Parathyroid adenoma (tissue), 2 donors: Measurements from ENCODE around the gene SMAD3.

Experiments
- H2AFZ ChIP-seq: fragments of 300-600 bp; sonication (generic); one replicate; pipeline ENCODE4 v1.7.0; 2017; ENCODE audit warnings: antibody characterized with exemption, mild to moderate bottlenecking
- H3K27ac ChIP-seq: fragments of 300-600 bp; sonication (generic); one replicate; pipeline ENCODE4 v1.7.0; 2017
- H3K27me3 ChIP-seq: fragments of 300-600 bp; sonication (generic); one replicate; pipeline ENCODE4 v1.7.0; 2017; ENCODE audit warnings: low read length; ENCODE audit not compliant: control insufficient read depth, insufficient read depth
- H3K36me3 ChIP-seq: fragments of 300-600 bp; sonication (generic); one replicate; pipeline ENCODE4 v1.7.0; 2017; ENCODE audit warnings: low read length; ENCODE audit not compliant: control insufficient read depth, insufficient read depth
- H3K4me1 ChIP-seq: fragments of 300-600 bp; sonication (generic); one replicate; pipeline ENCODE4 v1.7.0; 2017; ENCODE audit warnings: control low read depth
- H3K4me2 ChIP-seq: fragments of 300-600 bp; sonication (generic); one replicate; pipeline ENCODE4 v1.7.0; 2017; ENCODE audit warnings: low read length
- H3K4me3 ChIP-seq: fragments of 300-600 bp; sonication (generic); one replicate; pipeline ENCODE4 v1.7.0; 2017; ENCODE audit warnings: low read depth, low read length
- H3K79me2 ChIP-seq: fragments of 300-600 bp; sonication (generic); one replicate; pipeline ENCODE4 v1.7.0; 2017; ENCODE audit warnings: control low read depth
- H3K9ac ChIP-seq: fragments of 300-600 bp; sonication (generic); one replicate; pipeline ENCODE4 v1.7.0; 2017; ENCODE audit warnings: mild to moderate bottlenecking
- H3K9me3 ChIP-seq: fragments of 300-600 bp; sonication (generic); one replicate; pipeline ENCODE4 v1.7.0; 2017; ENCODE audit warnings: low read length; ENCODE audit not compliant: control insufficient read depth
- TF ChIP-seq, protein P1 (sequence below): fragments of 300-600 bp; sonication (generic); IDR thresholded peaks from one replicate; pipeline ENCODE4 v1.7.0; 2017; ENCODE audit warnings: antibody characterized with exemption, mild to moderate bottlenecking
- donor health status: primary hyperparathyroidism.

SMAD3 gene

DNA sequence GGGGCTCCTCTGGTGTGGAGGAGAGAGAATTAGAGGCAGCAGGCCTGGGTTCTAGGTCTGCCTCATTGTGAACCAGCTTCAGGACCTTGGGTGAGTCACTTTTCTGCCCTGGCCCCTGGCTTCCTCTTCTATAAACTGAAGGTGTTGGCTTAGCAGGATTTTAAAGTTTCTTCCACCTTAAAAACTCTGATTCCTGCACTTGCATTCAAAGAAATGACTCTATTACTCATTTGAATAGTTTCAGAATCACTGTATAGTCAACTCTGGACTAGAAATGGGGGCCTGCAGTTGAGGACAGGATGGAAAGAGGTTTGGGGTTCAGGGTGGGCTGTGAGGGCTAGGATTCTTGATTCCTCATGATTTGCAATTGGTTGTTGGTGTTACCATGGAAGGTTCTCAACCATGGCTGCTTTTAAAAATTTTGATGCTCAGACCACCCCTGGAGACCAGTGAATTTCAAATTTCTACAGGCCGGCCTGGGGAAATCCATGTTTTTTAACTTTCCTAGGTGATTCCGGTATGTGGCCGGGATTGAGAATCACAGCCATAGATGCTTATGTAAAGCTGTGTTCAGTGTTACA lies 19.9 kb downstream of the SMAD3 start:
- TF ChIP-seq, protein P1, sequence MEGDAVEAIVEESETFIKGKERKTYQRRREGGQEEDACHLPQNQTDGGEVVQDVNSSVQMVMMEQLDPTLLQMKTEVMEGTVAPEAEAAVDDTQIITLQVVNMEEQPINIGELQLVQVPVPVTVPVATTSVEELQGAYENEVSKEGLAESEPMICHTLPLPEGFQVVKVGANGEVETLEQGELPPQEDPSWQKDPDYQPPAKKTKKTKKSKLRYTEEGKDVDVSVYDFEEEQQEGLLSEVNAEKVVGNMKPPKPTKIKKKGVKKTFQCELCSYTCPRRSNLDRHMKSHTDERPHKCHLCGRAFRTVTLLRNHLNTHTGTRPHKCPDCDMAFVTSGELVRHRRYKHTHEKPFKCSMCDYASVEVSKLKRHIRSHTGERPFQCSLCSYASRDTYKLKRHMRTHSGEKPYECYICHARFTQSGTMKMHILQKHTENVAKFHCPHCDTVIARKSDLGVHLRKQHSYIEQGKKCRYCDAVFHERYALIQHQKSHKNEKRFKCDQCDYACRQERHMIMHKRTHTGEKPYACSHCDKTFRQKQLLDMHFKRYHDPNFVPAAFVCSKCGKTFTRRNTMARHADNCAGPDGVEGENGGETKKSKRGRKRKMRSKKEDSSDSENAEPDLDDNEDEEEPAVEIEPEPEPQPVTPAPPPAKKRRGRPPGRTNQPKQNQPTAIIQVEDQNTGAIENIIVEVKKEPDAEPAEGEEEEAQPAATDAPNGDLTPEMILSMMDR = no peak
- no peaks in the 10 kb centered on the region for H3K9me3 ChIP-seq
- H3K27ac ChIP-seq = no peak overlapping the region
- no peak overlapping the region for H3K4me3 ChIP-seq
- H3K36me3 ChIP-seq = no peaks in the 10 kb centered on the region
- H3K4me2 ChIP-seq = no peak overlapping the region
- no peaks in the 10 kb centered on the region for H3K27me3 ChIP-seq
- H3K4me1 ChIP-seq = peaks cover 21% of the 10 kb centered on the region
- H3K9ac ChIP-seq = no peak overlapping the region
- no peak overlapping the region for H2AFZ ChIP-seq
- peaks cover 28% of the 10 kb centered on the region for H3K79me2 ChIP-seq

DNA sequence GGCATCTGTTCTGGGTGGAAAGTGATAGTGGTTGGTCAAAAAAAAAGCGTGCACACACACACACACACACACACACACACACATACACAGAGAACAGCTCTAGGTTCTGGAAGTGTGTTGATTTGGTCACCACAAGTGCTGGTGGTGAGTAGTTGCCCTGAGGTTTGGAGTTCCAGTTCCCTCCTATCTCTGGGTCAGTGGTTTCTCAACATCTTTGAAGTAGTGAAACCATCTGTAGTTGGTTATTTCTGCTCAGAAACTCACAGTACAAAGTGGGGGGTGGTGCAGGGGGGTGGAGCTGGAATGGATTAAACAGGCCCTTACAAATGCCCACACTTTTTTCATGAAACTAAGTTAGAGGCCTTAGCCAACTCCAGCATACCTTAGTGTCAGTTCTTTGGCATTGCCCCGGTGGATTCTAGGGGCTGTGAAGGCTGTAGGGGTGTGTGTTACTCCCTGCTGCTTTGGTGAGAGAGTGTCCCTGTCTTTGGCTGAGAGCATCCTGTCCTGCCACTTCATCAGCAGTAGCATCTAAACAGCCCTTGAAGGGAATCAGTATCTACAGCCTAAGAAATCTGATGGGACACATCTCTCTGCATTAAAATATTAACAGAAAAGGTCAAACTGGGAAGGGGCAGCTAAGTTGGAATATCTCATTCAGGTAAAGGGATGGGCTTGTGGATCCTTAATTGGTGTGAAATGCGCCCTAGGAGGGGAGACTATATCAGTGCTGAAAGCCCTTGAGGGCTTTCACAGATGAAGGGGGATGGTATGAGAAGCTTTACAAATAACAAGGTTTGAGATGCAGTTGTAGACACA lies 20.6 kb downstream of the SMAD3 start:
- H3K79me2 ChIP-seq = peaks cover 34% of the 10 kb centered on the region
- no peak overlapping the region for H3K27ac ChIP-seq
- no peaks in the 10 kb centered on the region for H3K36me3 ChIP-seq
- peak overlapping the region; percentile 41 for H3K4me2 ChIP-seq
- no peak overlapping the region for H2AFZ ChIP-seq
- H3K4me1 ChIP-seq = peaks cover 16% of the 10 kb centered on the region
- no peaks in the 10 kb centered on the region for H3K27me3 ChIP-seq
- H3K4me3 ChIP-seq = no peak overlapping the region
- TF ChIP-seq, protein P1 = no peak
- no peaks in the 10 kb centered on the region for H3K9me3 ChIP-seq
- no peak overlapping the region for H3K9ac ChIP-seq

DNA sequence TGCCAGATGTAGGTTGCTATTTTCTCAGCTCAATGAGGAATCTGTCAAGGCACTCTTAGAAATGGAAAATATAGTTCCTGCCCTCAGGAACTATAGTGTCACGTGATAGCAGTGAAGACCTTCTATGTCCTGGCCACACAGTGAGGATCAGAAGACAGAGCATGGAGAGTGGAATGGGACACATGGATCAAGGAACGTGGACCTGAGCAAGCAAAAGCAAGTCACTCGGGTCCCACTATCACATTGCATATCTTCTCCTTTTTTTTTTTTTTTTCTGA lies 21.2 kb downstream of the SMAD3 start:
- H2AFZ ChIP-seq = no peak overlapping the region
- no peak overlapping the region for H3K4me3 ChIP-seq
- H3K9ac ChIP-seq = no peak overlapping the region
- peaks cover 12% of the 10 kb centered on the region for H3K4me1 ChIP-seq
- H3K79me2 ChIP-seq = peaks cover 36% of the 10 kb centered on the region
- no peaks in the 10 kb centered on the region for H3K36me3 ChIP-seq
- no peak overlapping the region for H3K27ac ChIP-seq
- peak overlapping the region; percentile 41 for H3K4me2 ChIP-seq
- no peaks in the 10 kb centered on the region for H3K9me3 ChIP-seq
- H3K27me3 ChIP-seq = no peaks in the 10 kb centered on the region
- TF ChIP-seq, protein P1 = no peak

DNA sequence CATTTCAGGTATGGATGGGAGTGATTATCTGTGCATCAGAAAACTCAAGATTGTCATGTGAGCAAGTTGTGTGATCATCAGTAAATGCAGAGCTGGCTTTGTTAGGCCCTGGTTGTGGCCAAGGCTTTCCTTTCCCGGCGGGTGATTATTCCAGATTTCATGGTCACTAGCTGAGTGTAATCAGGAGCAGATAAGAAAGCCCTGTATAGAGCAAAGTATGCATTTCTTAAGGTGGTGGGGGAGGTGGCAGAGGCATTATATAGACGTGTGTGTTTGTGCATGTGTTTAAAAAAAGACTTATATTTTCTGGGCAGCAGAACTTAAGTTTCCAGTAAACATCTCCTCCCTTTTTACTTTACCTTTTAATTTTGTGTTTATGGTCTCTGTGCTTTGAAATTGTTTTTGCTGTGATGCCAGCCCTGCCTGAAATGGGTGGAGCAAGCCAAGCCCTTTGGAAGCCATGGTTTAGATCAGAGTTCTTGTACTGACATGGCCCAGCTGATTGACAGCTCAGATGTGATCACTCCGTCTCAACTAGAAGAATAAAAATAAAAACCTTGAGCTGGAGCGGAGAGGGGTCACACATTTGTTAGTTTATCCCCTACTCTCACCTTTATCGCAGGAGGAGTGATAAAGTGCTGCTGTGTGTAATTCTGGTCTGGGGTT lies 22.2 kb downstream of the SMAD3 start:
- H2AFZ ChIP-seq = no peak overlapping the region
- peaks cover 14% of the 10 kb centered on the region for H3K4me1 ChIP-seq
- H3K27me3 ChIP-seq = no peaks in the 10 kb centered on the region
- H3K79me2 ChIP-seq = peaks cover 36% of the 10 kb centered on the region
- no peak overlapping the region for H3K4me3 ChIP-seq
- H3K4me2 ChIP-seq = peak overlapping the region; percentile 46
- no peak overlapping the region for H3K9ac ChIP-seq
- H3K36me3 ChIP-seq = no peaks in the 10 kb centered on the region
- no peaks in the 10 kb centered on the region for H3K9me3 ChIP-seq
- no peak overlapping the region for H3K27ac ChIP-seq
- TF ChIP-seq, protein P1 = no peak
